SK-MEL-5 (cell line): ENCODE data around the gene CEP131. TPM values are rescaled to one million over a fixed set of nuclear protein-coding genes. Genes with fewer than 3 reads are reported as not detected.

Source experiments
- DNase-seq: peaks from one replicate; pipeline ENCODE4 v3.0.0-alpha.2; 2016; ENCODE audit warnings: low read depth, low spot score
- in situ Hi-C: cut with HindIII; loops from 2 replicates; pipeline ENCODE4 v1.10.0; 2016; ENCODE audit warnings: low sequenced_read_pairs, high pct_unique_total_duplicates, low pct_unique_long_range_greater_than_20kb
- total RNA-seq: library from RNA; depleted of rRNA; stranded (reverse); fragments of >200 nt; shearing (Covaris generic); gene quantifications from 2 replicates; pipeline ENCODE4 v1.2.3, GENCODE V29; 2014

CEP131 gene
- total RNA-seq, 1 experiment from 2014 or later: 26.4 TPM

GRCh38 chr17:81186203-81186602 is 36.6 kb downstream of the CEP131 start:
- no peak for DNase-seq
- in situ Hi-C loops: no loop called here

- in situ Hi-C loops: no loop called here
- DNase-seq: no peak
These were observed 38.2 kb downstream of the CEP131 start for GRCh38 chr17:81184555-81184954.

GRCh38 chr17:81183807-81184206 is 39.0 kb downstream of the CEP131 start:
- no peak for DNase-seq
- in situ Hi-C loops: no loop called here

GRCh38 chr17:81183316-81183715 is 39.4 kb downstream of the CEP131 start:
- in situ Hi-C loops: no loop called here
- DNase-seq: no peak

GRCh38 chr17:81182596-81182995 is 40.2 kb downstream of the CEP131 start:
- in situ Hi-C loops: no loop called here
- no peak for DNase-seq

GRCh38 chr17:81181811-81182185 is 41.0 kb downstream of the CEP131 start:
- no peak for DNase-seq
- in situ Hi-C loops: no loop called here

- DNase-seq: no peak
- in situ Hi-C loops: no loop called here
These were observed 41.6 kb downstream of the CEP131 start for GRCh38 chr17:81180836-81181810.

- no peak for DNase-seq
- in situ Hi-C loops: no loop called here
These were observed 42.9 kb downstream of the CEP131 start for GRCh38 chr17:81179861-81180260.

- in situ Hi-C loops: no loop called here
These were observed 43.5 kb downstream of the CEP131 start for GRCh38 chr17:81179220-81179619.

GRCh38 chr17:81178136-81179091 is 44.4 kb downstream of the CEP131 start:
- no peak for DNase-seq
- in situ Hi-C loops: no loop called here

More at GRCh38 chr17:81179220-81179619, 43.5 kb downstream of the CEP131 start:
- DNase-seq: no peak

GRCh38 chr17:81176666-81177065 is 46.1 kb downstream of the CEP131 start:
- in situ Hi-C loops: no loop called here
- peak; percentile 87 for DNase-seq

GRCh38 chr17:81173762-81174155 is 49.0 kb downstream of the CEP131 start:
- DNase-seq: no peak
- in situ Hi-C loops: no loop called here

- no peak for DNase-seq
- in situ Hi-C loops: no loop called here
These were observed 49.6 kb downstream of the CEP131 start for GRCh38 chr17:81173052-81173761.

GRCh38 chr17:81171941-81172340 is 50.8 kb downstream of the CEP131 start:
- no peak for DNase-seq
- in situ Hi-C loops: no loop called here

GRCh38 chr17:81170727-81171494 is 51.9 kb downstream of the CEP131 start:
- DNase-seq: no peak
- in situ Hi-C loops: no loop called here

GRCh38 chr17:81169870-81170309 is 52.9 kb downstream of the CEP131 start:
- in situ Hi-C loops: no loop called here
- no peak for DNase-seq

- in situ Hi-C loops: no loop called here
- DNase-seq: no peak
These were observed 55.1 kb downstream of the CEP131 start for GRCh38 chr17:81167638-81168037.
